Measurements from ENCODE around the gene SLC7A6. TPM values are rescaled to one million over a fixed set of nuclear protein-coding genes. Genes with fewer than 3 reads are reported as not detected.

Gene SLC7A6
- total and polyA plus RNA-seq, 2 of the 13 experiments (the other 11 are each of a cell fraction or from before 2014, with no cell fraction given): 35.8 to 70.8 TPM

DNA sequence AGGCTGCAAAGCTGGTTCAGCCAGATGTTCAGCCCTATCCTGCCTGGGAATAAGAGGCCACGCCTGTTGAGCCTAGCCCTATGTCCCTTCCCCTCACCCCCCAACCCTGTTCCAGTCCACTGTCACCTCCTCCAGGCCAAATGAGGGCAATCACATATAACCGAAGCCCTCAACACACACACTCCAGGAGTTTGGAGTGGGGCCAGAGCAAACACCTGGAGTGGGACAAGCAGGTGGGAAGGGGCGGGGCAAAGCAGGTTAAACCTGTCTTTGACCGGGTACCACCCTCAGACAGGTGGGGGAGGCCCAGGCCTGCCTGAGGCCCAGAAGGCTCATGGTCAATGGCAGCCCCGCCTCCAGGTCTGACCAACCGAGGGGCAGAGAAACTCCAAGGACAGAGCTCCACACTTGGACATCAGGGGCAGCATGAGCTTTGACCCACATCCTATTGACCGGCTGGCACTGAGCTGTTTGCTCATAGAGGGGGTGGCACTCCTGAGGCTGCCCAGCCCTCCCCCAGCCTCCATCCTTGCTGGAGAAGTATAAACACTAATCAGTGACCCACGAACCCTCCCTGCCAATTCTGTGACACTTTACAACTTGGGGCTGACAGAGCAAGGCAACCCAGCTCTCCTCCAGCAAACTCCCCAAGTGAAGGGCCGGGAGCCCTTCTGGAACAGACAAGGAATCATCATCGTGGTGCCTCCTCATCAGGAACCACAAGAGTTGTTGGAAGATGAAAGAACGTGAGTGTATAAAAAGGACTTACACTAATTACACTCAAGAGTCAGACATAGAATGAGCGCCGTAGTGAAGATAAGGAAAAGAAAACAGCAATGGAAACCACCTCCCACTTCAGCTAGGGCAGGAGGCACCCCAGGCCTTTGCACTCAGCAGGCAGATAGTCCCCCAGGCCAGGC lies 29.9 kb upstream of the SLC7A6 start (continued):
- TF ChIP-seq, protein P1, sequence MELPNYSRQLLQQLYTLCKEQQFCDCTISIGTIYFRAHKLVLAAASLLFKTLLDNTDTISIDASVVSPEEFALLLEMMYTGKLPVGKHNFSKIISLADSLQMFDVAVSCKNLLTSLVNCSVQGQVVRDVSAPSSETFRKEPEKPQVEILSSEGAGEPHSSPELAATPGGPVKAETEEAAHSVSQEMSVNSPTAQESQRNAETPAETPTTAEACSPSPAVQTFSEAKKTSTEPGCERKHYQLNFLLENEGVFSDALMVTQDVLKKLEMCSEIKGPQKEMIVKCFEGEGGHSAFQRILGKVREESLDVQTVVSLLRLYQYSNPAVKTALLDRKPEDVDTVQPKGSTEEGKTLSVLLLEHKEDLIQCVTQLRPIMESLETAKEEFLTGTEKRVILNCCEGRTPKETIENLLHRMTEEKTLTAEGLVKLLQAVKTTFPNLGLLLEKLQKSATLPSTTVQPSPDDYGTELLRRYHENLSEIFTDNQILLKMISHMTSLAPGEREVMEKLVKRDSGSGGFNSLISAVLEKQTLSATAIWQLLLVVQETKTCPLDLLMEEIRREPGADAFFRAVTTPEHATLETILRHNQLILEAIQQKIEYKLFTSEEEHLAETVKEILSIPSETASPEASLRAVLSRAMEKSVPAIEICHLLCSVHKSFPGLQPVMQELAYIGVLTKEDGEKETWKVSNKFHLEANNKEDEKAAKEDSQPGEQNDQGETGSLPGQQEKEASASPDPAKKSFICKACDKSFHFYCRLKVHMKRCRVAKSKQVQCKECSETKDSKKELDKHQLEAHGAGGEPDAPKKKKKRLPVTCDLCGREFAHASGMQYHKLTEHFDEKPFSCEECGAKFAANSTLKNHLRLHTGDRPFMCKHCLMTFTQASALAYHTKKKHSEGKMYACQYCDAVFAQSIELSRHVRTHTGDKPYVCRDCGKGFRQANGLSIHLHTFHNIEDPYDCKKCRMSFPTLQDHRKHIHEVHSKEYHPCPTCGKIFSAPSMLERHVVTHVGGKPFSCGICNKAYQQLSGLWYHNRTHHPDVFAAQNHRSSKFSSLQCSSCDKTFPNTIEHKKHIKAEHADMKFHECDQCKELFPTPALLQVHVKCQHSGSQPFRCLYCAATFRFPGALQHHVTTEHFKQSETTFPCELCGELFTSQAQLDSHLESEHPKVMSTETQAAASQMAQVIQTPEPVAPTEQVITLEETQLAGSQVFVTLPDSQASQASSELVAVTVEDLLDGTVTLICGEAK (IDR thresholded peaks at IDR 0.05): no peak
- TF ChIP-seq, protein P1 (CRISPR knock-in tag; IDR thresholded peaks at IDR 0.05): no peak
- TF ChIP-seq ETV5 (CRISPR knock-in tag; IDR thresholded peaks at IDR 0.05; ENCODE audit: borderline replicate concordance) (peak; percentile 59; the same call in 1 of the 2 replicates), ZNF3 (CRISPR knock-in tag; IDR thresholded peaks at IDR 0.05) (no peak), TEAD3 (CRISPR knock-in tag; optimal IDR thresholded peaks at IDR 0.05; ENCODE audit: borderline replicate concordance) (peak; percentile 61), ZNF205 (CRISPR knock-in tag; IDR thresholded peaks at IDR 0.05) (no peak; the same call in 1 of the 2 replicates), ZNF552 (CRISPR knock-in tag; IDR thresholded peaks at IDR 0.05; ENCODE audit: borderline replicate concordance) (0 out of 2 replicates have a peak, but pooled peaks have one; percentile 46), ARID5B (CRISPR knock-in tag; IDR thresholded peaks at IDR 0.05) (peak; percentile 89), GABPB1 (CRISPR knock-in tag; IDR thresholded peaks at IDR 0.05) (no peak; the same call in 1 of the 2 replicates), MYC (CRISPR knock-in tag; IDR thresholded peaks at IDR 0.05; ENCODE audit: borderline replicate concordance) (0 out of 2 replicates have a peak, but pooled peaks have one; percentile 59)
- TF ChIP-seq, protein P2, sequence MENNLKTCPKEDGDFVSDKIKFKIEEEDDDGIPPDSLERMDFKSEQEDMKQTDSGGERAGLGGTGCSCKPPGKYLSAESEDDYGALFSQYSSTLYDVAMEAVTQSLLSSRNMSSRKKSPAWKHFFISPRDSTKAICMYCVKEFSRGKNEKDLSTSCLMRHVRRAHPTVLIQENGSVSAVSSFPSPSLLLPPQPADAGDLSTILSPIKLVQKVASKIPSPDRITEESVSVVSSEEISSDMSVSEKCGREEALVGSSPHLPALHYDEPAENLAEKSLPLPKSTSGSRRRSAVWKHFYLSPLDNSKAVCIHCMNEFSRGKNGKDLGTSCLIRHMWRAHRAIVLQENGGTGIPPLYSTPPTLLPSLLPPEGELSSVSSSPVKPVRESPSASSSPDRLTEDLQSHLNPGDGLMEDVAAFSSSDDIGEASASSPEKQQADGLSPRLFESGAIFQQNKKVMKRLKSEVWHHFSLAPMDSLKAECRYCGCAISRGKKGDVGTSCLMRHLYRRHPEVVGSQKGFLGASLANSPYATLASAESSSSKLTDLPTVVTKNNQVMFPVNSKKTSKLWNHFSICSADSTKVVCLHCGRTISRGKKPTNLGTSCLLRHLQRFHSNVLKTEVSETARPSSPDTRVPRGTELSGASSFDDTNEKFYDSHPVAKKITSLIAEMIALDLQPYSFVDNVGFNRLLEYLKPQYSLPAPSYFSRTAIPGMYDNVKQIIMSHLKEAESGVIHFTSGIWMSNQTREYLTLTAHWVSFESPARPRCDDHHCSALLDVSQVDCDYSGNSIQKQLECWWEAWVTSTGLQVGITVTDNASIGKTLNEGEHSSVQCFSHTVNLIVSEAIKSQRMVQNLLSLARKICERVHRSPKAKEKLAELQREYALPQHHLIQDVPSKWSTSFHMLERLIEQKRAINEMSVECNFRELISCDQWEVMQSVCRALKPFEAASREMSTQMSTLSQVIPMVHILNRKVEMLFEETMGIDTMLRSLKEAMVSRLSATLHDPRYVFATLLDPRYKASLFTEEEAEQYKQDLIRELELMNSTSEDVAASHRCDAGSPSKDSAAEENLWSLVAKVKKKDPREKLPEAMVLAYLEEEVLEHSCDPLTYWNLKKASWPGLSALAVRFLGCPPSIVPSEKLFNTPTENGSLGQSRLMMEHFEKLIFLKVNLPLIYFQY (CRISPR knock-in tag; IDR thresholded peaks at IDR 0.05; ENCODE audit: borderline replicate concordance): peak; percentile 30; the same call in 1 of the 2 replicates
